NCI-H2029 treated with DMSO at 0.1 percent for 48 hours (cell line): ENCODE data around the gene SNED1.

Experiments
- DNase-seq: peaks from one replicate; lab custom pipeline; 2025; lab: John Stamatoyannopoulos, UW

Gene SNED1

GRCh38 chr2:241006412-241006811, 8.0 kb downstream of the SNED1 start:
- no peak for DNase-seq

DNA sequence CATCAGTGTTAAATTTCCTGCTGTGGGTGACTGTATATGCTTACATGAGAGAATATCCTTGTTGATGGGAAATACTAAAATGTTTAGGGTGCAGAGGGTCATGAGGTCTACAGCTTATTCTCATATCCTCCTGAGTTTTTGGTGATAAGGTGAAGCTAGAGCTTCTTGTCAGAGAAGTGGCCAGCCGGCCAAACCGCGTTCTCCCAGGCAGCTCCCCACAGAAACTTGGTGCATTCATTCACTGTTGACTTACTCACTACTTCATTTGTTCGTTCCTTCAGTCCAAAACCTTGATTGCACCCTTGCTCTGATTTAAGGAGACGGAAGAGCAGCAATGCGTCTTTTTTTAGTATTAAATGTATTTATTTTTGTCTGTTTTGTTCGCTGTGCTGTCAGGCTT, 8.7 kb downstream of the SNED1 start:
- DNase-seq: no peak

DNA sequence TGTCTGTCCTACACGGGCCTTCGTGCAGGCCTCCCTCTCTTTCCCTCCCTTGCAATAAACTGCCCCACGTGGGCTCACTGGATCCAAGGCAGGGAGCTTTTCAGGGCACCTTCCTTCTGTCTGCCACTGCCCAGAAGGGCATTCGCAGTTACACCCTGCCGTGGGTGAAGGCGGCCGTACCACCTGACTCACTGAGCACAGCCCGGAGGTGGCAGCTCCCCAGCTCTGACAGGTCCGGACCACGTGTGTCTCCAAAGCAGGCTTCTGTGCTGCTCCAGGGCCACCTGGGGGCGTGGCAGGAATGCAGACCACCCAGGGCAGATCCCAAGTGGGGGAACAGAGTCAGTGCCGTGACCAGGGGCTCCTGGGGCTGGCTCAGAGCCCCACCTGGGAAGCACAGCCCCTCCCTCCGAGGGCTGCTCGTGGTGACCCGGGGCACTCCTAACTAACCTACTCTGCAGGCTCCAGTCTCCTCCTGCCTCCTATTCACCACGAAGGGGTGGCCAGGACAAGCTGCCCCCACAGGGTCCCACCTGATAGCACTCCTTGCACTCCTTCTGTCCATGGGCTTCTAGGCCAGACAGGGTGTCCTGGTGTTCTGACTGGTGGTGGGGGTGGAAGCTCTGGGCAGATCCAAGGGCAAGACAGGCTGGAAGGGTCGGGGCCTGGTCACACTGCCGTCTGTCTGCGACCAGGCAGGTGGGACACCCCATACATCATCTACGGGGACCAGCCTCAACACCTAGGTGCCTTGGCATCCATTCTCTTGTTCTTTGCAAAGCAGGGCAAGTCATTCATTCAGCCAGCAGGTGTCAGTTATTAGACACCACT, 9.7 kb downstream of the SNED1 start:
- DNase-seq: no peak

DNA sequence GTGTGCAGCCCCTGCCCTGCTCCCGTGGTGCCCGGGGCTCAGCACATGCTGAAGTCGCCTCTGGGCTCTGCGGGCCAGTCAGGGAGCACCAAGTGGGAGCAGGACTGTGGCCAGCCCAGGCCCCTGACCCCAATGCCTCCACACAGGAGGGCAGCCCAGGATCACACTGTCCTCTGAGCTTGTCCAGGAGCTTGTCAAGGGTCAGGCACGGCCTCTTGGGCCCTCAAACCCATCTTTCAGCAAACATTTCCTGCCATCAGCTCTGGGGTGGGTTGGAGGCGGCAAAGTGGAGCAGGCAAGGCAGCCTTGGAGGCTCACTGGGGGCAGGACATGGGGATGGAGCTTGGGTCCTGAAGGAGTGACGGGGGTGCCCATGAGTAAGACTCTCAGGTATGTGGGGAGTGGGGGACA, 10.3 kb downstream of the SNED1 start:
- no peak for DNase-seq

DNA sequence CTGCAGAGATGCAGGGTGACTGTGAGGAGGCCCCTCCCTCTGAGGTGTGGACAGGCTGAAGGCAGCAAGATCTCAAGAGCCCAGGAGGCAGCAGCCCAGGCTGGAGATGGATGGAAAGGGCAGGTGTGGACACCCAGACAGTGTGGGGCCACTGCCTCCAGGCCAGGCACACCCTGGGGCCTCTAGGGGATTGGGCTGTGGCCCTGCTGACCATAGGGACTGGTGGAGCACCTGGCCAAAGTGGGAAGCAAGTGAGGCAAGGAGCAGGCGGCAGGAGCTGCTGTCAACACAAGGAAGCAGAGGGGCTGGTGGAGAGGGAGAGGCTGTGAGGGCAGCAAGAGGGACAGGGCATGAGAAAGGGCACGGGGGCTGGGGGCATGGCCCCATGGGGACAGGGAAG, 10.8 kb downstream of the SNED1 start:
- DNase-seq: no peak

GRCh38 chr2:241009601-241010530, 11.4 kb downstream of the SNED1 start:
- no peak for DNase-seq

- DNase-seq: no peak
These were observed 12.3 kb downstream of the SNED1 start for GRCh38 chr2:241010531-241011295.

DNA sequence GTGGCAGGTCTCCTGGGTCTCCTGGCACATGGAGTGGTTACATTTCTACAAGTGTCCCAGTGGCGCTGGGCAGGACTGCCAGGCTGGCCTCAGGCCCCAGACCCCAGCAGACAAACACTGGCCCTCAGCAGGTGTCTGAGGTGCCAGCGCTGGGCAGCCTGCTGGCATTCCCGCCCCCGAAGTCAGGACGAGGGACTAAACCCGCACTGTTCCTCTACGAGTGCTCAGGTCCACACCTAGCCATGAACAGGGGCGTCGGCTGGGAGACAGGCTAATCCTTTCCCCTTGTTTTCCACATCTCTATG, 12.8 kb downstream of the SNED1 start:
- DNase-seq: no peak

- DNase-seq: no peak
These were observed 13.5 kb downstream of the SNED1 start for GRCh38 chr2:241011751-241012510.

DNA sequence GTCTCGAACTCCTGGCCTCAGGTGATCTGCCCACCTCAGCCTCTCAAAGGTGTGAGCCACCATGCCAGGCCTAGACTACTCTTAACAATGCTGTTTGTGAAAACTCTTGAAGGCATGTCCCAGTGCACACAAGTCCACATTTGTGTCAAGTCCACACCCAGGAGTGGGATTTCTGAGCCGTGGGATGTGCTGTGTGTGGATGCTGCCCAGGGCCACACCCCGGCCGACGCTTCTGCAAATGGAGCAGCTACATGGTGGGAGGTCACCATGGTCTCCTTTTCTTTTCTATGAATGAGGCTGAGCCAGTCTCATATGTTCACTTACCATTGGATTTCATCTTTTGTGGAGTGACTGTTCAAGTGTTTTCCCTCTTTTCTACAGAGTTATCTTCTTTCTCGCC, 15.8 kb downstream of the SNED1 start:
- no peak for DNase-seq

GRCh38 chr2:241014764-241015163, 16.3 kb downstream of the SNED1 start:
- DNase-seq: no peak

GRCh38 chr2:241015439-241015838, 17.0 kb downstream of the SNED1 start:
- no peak for DNase-seq

- no peak for DNase-seq
These were observed 19.0 kb downstream of the SNED1 start for GRCh38 chr2:241017228-241017940.

- no peak for DNase-seq
These were observed 19.9 kb downstream of the SNED1 start for GRCh38 chr2:241018051-241018891.

GRCh38 chr2:241019441-241020139, 21.2 kb downstream of the SNED1 start:
- no peak for DNase-seq

DNA sequence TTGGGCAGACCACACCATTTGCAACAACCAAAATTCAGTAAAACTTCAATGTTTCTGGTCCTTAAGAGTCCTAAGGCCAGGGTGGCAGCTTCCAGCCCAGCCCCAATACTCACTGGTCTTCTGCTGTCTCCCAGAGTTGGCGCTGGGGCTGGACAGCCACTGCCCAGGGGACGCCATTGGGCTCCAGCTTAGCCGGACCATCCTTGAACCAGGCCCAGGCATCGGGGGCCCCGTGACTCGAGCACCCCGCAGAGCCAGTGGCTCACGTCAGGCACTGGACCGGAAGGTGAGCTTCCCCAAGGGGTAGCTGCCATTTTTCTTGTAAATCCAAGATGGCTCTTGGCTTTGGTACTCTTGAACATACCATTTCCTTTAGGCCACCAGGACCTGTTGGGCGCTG, 21.8 kb downstream of the SNED1 start:
- no peak for DNase-seq

GRCh38 chr2:241020629-241021190, 22.3 kb downstream of the SNED1 start:
- DNase-seq: no peak

- no peak for DNase-seq
These were observed 27.2 kb downstream of the SNED1 start for GRCh38 chr2:241025639-241026038.
